ENCODE data around the gene PTOV1. TPM values are rescaled to one million over a fixed set of nuclear protein-coding genes. Genes with fewer than 3 reads are reported as not detected.
A peak's percentile ranks its signal among the peaks of the same experiment; 100 is the strongest.

PTOV1 gene
- total and polyA plus RNA-seq, 2 of the 13 experiments (the other 11 are each of a cell fraction or from before 2014, with no cell fraction given), result 63.5 to 68.5 TPM

DNA sequence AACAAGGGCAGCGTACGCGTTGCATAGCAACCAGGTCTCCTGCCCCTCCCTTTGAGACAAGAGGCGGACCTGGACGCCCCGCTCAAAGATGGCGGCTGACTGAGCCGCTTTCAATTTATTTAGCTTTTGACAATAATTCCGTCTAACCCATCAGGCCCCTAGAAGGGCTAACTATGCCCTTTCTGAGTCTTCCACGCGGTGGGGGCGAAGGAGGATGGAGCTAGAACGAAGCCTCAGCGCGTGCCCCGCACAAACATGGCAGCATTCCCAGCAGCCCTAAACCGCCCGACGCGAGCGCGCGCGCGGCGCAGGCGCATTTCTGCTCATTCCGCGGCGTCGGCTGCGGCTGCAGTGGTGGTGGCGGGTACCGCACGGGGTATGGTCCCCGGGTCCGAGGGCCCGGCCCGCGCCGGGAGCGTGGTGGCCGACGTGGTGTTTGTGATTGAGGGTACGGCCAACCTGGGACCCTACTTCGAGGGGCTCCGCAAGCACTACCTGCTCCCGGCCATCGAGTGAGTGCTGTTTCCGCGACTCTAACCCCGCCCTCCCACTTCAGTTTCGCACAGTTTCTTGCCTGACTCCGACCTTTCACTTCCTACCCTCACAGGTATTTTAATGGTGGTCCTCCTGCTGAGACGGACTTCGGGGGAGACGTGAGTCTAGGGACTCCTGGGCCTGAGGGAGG is 32.9 kb upstream of the PTOV1 start, which contains the start of gene MED25 (continued):
- TF ChIP-seq GABPA (IDR thresholded peaks at IDR 0.05; ENCODE audit: low read depth, low read length) (no peak), GABPA (CRISPR knock-in tag; IDR thresholded peaks at IDR 0.05; ENCODE audit: low read depth) (peak; percentile 40), GATAD2A (CRISPR knock-in tag; IDR thresholded peaks at IDR 0.05) (no peak), HMG20B (CRISPR knock-in tag; conservative IDR thresholded peaks at IDR 0.05) (0 out of 2 replicates have a peak, but pooled peaks have one; percentile 43), SAFB2 (CRISPR knock-in tag; IDR thresholded peaks at IDR 0.05; ENCODE audit: borderline replicate concordance, low read depth) (peak; percentile 66), CBFB (CRISPR knock-in tag; IDR thresholded peaks at IDR 0.05) (no peak; the same call in 1 of the 2 replicates), ZKSCAN8 (CRISPR knock-in tag; IDR thresholded peaks at IDR 0.05; ENCODE audit: borderline replicate concordance) (no peak), YY1 (IDR thresholded peaks at IDR 0.05; ENCODE audit: insufficient read depth, insufficient replicate concordance, low read depth, low read length) (peak; percentile 100), ZNF446 (CRISPR knock-in tag; IDR thresholded peaks at IDR 0.05) (no peak), ZNF501 (CRISPR knock-in tag; IDR thresholded peaks at IDR 0.05) (peak; percentile 70; the same call in 1 of the 2 replicates), SALL2 (CRISPR knock-in tag; IDR thresholded peaks at IDR 0.05) (peak; percentile 65; the same call in 1 of the 2 replicates), NBN (conservative IDR thresholded peaks at IDR 0.05) (no peak), SRSF1 (optimal IDR thresholded peaks at IDR 0.05; ENCODE audit: low read depth, low read length) (no peak), MTA1 (CRISPR knock-in tag; IDR thresholded peaks at IDR 0.05; ENCODE audit: borderline replicate concordance) (0 out of 2 replicates have a peak, but pooled peaks have one; percentile 0), GZF1 (CRISPR knock-in tag; IDR thresholded peaks at IDR 0.05) (0 out of 2 replicates have a peak, but pooled peaks have one; percentile 56), ZBTB40 (IDR thresholded peaks at IDR 0.05) (no peak), ZBTB40 (CRISPR knock-in tag; IDR thresholded peaks at IDR 0.05) (peak; percentile 2; the same call in 1 of the 2 replicates), TFAP4 (IDR thresholded peaks at IDR 0.05; ENCODE audit: borderline replicate concordance, low read depth) (no peak), ZBTB25 (CRISPR knock-in tag; IDR thresholded peaks at IDR 0.05) (peak; percentile 40; the same call in 1 of the 2 replicates)
- TF ChIP-seq, protein P1, sequence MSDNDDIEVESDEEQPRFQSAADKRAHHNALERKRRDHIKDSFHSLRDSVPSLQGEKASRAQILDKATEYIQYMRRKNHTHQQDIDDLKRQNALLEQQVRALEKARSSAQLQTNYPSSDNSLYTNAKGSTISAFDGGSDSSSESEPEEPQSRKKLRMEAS (IDR thresholded peaks at IDR 0.05), result 0 out of 2 replicates have a peak, but pooled peaks have one; percentile 50

Measured in HepG2 (cell line).